ENCODE data around the gene SFXN4.
A peak's percentile ranks its signal among the peaks of the same experiment; 100 is the strongest.

SFXN4 gene, protein sequence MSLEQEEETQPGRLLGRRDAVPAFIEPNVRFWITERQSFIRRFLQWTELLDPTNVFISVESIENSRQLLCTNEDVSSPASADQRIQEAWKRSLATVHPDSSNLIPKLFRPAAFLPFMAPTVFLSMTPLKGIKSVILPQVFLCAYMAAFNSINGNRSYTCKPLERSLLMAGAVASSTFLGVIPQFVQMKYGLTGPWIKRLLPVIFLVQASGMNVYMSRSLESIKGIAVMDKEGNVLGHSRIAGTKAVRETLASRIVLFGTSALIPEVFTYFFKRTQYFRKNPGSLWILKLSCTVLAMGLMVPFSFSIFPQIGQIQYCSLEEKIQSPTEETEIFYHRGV

DNA sequence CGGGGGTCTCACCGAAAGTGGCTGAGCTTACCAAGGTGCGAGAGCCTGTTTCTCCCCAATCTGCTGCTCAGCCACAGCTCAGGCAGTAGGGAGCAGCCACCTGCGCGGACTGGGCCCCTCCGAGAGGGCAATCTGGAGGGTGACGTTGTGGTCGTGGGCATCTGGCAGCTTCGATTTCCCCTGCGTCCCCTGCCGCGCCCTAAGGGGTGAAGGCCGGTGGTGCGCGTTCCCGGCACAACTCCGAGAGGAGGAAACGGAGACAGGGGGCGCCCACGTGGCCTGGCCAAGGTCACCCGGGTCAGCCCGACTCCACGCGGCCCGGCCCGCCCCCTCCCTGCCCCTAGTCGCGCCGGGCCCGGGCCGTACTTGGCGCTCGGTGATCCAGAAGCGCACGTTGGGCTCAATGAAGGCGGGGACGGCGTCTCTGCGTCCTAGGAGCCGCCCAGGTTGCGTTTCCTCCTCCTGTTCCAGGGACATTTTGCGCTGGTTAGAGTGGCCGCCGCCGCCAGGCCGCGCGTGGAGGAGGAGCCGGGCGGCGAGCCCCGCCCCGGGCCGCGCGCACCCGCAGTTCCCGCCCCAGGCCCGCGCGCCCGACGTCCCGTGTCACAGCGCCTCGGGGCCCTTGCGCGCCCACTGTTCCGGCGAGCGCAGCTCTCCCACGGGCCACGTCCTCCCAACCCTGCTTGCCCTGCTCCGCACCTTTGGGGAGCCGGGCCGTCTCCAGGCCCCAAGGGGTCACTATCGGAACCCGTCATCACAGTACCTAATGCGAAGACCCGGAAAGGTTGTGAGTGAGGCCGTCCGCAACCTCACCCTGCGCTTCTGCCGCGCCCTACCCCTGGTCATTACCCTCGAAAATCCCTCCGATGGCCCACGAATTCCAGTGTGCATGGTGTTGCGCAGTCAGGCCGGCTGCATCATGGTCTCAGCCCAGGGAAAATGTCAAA lies at the start of gene SFXN4:
SFXN4 (minus strand) TSS at position 544 of the 947 bp plus-strand sequence; CDS start at position 477, 67 bp downstream.
- DNase-seq = no peak

DNA sequence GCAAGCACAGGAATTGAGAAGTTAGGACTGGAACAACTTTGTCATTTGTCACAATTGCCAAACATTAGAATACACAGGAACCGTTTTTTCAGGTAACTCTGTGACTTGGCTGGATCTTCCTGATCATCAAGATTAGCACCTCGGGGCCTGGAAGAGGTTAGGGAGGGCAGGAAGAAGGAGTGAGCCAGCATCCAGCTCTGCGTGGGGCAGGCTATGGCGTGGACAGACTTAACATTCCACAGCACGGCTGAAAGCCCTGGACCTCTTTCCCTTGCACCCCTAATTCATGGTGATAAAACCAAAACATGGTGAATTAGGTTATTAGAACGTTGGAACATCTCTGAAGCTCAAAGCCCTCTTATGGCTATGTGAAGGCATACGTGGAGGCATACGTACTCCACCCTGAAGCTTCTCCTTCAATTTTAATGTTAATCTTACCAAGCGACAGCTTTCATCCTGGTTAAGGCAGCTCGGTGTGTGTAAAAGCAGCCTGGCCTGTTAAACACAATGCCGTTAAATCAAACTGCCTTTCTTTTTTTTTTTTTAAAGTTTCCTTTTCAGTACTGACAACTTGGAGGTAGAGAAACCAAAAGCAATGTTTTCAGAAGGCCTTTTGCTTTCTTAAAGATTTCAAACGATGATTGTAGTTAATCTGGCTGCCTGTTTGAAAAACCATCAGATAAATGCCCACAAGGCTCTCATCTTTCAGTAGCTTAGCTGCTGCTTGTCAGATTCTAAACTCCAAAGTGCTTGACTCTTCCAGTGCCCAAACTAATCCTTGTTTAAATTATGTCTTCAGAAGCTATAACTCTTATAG lies 46.3 kb upstream of the SFXN4 start:
- DNase-seq = no peak

DNA sequence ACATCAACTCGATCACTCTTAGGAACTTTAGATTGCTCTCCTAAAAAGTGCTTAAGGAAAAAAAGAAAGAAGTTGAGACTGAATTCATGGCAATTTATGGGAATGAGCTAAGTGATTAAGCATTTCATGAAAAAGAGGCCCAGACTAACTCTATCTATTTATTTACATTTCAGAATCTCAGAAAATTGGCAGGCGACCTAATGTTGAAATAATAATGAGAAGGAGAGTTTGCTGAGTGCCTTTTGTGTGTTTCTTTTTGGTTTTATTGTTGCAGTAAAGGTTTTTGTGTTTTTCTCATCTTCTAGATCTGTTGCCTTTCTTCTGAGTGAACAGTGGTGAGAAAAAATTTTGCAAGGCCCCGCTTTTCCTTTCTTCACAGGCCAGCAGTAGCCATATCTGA lies 45.7 kb upstream of the SFXN4 start:
- DNase-seq = no peak

DNA sequence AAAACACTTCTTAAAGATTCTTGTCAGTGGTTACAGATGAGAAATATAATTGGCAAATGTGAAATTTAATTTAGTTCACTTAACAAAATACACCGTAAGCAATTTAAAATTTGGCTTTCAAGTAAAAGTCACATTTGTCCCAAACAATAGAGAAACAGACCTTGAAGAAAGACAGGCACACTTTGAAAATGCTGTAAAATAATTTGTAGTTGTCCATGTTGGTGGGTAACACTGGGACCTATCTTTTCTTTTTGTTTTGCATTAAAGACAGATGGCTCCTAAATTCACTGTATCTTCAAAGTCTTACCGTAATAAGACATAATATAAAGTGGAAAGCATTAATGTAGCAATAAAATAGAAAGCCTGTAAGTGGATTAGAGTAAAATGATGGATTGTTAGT lies 45.1 kb upstream of the SFXN4 start:
- no peak for DNase-seq

DNA sequence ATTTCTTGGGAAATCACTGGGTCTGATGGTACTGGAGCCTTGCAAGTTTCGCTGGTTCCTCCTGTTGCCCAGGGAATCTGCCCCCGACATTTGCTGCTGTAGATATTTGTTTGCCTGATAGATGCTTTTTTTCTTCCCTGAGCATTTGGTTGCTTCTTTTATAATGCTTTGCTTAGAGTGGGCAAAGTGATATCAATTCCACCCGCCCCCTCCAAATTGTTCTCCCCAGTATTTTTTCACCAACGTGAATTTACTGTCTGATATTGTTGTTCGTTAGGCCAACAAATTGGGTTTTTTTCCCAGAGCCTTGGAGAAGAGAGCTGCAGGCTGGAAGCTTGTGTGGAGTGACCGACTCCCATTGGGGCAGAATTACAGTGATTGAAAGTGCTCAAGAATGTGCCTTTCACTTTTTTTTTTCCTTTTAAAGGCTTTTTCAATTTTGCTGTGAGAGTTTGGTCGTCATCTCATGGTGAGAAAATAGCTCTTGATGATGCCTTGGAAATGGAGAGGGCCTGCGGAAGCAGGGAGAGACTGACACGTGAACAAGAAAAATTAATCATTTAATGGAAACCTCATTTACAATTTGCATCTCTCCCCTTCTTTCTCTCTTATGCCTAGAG lies 44.3 kb upstream of the SFXN4 start:
- DNase-seq = no peak

DNA sequence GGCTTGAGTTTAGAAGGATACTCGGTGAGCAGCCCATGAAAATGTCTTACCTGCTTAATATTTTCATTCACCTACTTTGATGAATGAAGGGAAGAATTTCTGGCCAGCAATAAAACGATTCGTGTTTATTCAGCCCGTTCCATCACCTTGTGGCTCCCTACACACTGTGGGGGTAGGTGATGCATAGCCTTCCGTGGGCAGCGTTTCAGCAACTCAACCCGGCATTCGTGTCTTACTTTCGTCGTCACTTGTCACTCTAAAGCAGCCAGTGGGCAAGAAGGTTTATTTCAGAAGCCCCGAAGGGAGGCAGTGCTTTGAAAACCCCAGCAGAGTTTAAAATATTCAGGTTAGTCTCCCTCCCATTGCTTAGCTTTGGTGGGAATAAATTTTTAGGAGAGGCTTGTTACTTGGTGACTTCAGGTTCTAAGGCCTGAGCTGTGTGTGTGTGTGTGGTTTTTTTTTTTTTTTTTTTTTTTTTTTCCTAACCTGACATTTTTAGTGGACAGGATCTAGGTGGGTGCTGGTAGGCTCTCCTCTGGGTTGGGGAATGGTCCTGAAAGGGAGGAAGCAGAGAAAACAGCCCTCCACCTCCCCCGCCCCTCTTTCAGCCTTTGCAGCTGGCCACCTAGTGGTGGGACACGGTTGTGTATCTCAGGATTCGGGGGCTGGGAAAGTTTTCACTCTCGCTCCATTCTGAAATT lies 43.7 kb upstream of the SFXN4 start:
- DNase-seq = no peak

DNA sequence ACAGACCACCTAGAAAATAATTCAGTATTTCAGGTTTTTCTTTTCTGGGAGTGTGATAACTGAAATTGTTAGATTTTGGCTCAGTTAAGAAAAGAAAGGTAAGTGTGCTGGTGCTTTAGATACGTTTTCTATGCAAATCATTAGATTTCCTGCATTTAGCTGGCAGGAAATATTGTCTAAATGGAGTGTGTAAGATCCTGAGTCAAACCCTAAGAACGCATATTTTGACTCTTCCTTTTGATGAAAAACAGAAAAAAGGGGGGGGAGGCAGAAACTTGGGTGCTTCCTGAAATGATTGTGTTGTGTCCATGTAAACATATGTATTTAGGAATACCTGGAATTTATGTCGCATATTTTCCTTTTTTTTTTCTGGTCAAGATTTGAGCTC lies 43.0 kb upstream of the SFXN4 start:
- DNase-seq = no peak

DNA sequence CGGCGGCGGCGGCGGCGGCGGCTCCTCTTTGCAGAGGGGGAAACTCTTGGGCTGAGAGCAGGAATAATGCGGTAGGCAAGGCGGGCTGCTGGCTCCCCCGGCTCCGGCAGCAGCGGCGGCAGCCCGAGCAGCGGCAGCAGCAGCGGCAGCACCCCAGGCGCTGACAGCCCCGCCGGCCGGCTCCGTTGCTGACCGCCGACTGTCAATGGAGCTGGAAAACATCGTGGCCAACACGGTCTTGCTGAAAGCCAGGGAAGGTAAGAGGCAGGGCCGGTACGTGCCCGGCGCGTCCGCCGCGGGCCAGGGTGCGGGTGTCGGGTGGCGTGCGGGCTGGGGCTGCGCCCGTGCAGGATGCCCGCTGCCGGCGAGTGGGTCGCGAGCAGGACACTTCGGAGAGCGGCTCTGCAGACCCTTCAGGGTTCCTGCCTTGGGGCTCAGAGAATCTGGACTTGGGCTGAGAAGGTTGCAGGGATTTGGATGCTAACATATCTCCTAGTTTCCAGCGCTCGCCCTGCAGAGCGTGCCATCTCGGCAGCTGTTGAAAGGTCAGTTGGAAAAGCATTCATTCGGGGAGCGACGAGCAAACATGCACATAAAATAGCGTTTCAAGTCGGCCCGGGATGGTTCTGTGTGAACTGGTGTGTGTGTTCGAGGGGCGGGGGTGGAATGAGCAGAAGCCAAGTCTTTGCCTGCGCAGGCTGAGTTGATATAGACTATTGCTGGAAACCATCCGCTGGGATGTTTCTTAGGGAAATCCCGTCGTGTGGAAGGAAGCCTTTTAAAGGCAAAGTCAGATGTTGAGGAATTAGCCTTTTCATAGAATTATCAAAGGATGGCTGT lies 42.4 kb upstream of the SFXN4 start:
- no peak for DNase-seq

DNA sequence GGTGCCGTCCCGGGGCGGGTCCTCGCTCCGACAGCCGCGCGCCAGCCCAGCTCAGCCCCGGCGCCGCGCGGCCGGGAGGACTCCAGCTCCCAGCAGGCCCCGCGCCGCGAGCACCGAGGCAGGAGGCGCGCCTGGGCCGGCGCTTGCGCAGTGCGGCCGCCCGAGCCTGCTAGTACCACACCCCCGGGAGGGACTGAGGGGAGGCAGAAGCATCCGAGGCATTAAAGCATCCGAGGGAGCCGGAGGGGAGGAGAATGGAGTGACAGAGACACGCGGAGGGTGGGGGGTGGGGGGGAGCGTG lies 41.8 kb upstream of the SFXN4 start, which contains the start of gene GRK5:
GRK5 (plus strand) TSS at position 206 of the 301 bp plus-strand sequence. CDS start 347 bp downstream, outside the sequence.
- DNase-seq = peak; percentile 75

DNA sequence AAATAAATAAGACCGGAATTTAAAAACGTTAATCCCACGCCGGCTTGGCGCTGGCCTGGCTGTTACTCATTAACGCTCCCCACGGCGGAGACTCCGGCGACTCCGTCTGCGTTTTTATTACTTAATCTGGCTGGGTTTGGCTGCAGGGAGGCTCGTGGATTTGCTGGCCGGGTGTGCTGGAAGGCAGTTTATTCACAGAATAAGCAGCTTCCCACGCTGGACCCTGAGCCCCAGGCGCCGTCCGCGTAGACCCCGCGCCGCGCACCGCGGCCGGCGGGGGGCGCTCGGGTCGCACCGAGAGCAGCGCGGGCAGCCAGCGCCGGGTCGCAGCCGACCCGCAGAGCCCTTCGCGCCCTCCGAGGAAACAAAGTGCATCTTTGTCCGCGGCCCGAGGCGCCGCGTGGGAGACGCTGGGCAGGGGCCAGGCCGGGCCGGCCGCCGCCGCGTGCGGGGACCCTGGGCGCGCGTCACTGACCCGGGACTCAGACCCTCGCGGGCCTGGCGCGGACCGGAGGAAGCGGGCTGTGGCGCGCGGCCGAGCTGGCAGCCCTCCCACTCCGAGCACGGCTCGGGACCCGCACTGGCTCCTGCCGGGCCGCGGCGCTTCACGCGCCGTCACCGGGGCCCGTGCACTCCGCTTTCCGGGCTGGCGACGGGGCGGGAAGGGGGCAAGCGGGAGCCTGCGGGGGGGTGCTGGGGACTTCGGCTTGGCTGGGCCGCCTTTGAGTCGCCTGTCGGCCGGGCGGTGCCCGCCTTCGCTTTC lies 41.3 kb upstream of the SFXN4 start:
- DNase-seq = no peak

DNA sequence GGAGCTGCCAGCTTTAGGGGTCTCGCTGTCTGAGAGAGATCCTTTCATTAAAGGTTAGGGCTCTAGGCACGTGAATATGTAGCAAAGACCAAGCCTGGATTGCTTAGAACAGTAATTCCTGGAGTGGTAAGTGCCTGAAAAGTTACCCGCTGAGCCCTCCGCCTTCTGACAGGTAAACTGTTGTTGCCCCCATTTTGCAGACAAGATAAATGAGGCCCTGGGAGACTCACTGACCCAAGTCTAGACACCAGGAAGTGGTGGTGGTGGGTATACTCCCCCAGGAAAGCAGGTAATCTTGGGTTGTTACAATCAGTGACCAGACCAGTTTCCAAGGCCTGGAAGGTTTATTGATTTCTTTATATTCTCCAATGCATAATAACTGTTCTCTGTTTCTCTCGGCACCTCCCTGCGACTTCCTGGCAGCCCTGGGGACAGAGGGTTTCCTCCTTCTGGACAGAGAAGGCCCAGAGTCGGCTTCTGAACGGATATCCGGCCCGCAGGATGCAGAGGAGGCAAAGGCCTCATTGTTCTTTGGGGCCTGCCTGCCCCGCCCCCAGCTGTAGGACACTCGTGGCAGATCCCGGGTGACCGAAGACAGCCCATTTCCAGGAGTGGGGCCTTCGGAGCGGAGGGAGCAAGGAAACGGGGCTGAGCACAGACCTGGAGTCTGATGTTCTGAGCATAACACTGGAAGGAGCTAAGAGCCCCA lies 40.5 kb upstream of the SFXN4 start:
- no peak for DNase-seq

DNA sequence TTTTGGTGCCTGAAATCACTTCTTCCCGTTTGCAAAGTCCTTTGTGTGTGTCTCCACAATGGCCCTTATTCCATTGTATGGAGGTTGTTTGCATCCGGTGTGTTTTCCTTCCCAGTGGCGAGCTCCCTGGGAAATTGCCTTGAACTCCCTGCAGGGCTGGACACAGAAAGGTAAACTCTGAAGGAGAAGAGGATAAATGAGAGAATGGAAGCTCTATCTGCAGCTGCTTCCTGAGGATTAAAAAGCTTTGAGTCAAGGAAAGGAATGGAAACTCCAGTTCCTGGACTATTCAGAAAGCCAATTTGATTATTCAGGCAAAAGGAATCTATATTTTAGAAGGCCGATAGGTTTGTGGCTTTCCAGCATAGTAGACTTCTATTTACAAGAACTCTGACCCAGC lies 37.5 kb upstream of the SFXN4 start:
- DNase-seq = no peak

DNA sequence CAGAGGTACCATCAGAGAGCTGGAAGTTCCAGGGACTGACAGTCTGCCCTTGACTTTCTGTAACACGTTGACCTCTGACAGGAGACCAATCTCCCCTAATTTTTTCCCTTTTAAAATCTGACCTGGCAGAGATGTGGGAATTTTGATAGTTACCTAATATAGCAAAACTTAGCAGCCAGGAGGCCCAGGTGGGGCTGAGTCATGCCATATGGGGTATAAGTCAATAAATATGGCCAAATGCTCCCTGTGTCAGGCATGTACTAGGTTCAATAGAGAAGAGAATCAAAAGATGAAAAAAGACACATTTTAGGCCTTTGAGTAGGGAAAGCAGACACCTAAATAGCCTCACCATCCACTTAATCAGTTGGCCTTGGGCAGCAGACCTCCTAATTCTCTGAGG lies 35.7 kb upstream of the SFXN4 start:
- no peak for DNase-seq

DNA sequence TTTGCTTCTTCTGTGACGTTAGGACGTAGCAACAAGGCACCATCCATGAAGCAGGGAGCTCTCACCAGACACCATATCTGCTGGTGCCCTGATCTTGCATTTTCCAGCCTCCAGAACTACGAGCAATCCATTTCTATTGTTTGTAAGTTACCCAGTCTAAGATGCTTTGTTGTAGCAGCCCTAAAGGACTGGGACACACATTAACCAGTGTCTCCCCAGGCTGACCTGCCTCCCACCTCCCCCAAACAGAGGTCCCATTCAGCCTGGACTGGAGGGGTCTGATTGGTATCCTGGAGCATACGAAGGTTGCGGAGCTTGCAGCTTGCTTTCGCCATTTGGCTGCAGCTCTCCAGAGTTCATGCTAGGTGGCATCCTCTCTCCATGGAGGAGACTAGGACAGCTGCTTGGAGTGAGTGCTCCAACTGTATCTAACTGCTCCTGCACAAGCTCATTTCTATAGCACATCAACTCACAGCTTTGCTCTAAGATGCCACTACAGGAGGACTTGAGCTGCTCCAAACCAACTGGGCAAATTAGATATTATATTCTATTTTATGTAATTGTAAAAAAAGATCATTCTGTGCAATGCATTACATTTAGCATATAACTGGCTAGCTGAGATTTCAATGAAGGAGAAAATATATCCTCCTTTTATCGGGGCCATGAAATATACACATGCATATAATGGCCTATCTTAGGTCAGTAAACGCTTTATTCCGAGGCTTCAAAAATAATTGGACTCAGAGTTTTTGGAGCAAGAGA lies 33.9 kb upstream of the SFXN4 start:
- no peak for DNase-seq

DNA sequence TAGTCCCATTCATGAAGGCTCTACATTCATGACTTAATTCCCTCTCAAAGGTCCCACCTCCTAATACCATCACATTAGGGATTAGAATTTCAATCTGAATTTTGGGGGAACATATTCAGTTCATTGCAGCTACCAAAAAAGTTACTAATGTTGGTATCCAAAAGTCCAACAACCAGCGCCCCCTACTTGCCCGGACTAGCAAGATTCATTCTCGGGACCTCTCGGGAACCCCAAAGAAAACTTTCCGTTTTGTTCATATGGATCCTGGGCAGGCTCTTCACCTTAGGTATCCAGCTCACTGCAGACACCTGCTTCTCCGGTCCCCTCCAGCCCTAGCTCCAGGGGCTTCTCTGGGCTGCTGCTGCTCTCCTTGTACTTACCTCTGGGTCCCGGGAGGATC lies 32.9 kb upstream of the SFXN4 start:
- no peak for DNase-seq

DNA sequence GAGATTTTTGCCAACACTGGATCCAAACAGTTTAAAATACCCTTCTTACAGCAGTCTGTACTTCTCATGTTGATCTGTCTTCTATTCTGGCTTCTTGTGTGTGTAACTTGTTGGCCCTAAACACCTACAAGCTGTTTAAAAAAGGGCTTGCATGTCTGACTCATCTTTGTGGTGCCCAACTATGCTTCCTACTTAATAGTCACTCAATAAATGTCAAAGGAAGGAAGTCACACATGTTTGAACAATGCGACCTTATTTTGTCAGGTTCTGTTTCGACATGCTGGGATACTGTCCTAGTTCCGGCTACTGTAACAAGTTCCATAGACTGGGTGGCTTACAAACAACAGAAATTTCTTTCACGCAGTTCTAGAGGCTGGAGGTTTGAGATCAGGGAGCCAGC lies 32.4 kb upstream of the SFXN4 start:
- DNase-seq = no peak

DNA sequence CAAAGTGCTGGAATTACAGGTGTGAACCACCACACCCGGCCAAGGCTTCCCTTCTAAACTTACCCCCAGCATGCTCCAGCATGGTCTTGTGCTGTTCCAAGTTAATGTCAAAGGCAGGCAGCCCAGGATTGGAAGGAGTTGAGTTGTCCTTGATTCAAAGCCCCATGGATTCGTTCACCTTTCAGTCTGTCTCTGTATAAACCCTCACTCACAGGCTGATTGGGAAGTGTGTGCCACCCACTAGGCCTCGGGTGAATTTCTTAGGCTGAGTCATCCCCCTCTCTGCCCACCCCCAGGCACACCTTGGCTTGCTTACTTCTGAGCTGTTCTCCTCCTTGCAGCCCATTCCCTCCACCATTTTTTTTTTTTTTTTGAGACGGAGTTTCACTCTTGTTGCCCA lies 26.4 kb upstream of the SFXN4 start:
- DNase-seq = no peak

DNA sequence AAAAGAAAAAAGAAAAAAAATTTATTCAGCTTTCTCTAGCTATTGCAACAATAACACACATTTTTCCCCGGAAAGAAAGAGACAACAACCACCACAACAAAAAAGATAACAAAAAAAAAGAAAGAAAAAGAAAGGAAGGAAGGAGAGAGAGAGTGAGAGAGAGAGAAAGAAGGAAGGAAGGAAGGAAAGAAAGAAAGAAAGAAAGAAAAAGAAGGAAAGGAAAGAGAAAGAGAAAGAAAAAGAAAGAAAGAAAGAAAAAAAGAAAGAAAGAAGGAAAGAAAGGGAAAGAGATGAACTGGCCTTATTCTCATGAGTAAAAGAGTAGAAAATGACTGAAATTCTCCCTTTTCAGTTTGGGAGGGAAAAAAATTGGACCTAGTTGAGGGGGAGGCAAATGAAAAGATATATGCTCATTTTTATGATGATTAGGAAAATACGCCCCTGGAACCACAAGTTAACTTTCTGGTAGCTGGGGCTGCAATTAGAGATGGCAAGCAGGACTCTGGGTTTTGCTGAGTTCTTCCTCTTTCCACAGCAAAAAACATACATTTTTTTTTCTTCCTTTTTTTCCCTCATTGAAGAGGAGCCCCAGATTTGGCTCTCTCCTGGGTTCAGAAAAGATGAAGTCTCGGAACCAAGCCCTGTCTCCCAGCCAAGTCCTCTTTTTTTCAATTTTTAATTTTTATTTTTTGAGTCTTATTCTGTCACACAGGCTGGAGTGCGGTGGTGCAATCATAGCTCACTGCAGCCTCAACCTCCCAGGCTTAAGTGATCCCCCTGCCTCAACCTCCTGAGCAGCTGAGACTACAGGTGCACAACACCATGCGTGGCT lies 25.7 kb upstream of the SFXN4 start:
- DNase-seq = no peak

Measured in NCI-H1436 treated with DMSO at 0.1 percent for 48 hours (cell line).